CD4-positive, CD25-positive, alpha-beta regulatory T cell (primary cell): ENCODE results near the gene SLCO2B1. TPM values are rescaled to one million over a fixed set of nuclear protein-coding genes. Genes with fewer than 3 reads are reported as not detected.

Source experiments
- ATAC-seq, 2 donors: fragments of 150-1000 bp; cut with Tn5 transposase; one replicate each; pipeline ENCODE4 v1.10.0; 2021; ENCODE audit warnings: low read depth in 2 of 2, moderate number of reproducible peaks in 2 of 2, moderate library complexity in 1 of 2
- DNase-seq, 3 donors: peaks; one replicate each; pipeline versions ENCODE4 v3.0.0 to v3.0.0-alpha.2; 2012 to 2022; ENCODE audit warnings: mixed read lengths in 1 of 3
- H3K27ac ChIP-seq: one replicate; pipeline ENCODE4 v1.7.0; 2013; ENCODE audit warnings: mild to moderate bottlenecking, low read length; ENCODE audit not compliant: insufficient read depth, poor library complexity, severe bottlenecking
- H3K27me3 ChIP-seq: one replicate; pipeline ENCODE4 v1.7.0; 2013; ENCODE audit warnings: low read length; ENCODE audit not compliant: control insufficient read depth, insufficient read depth
- H3K36me3 ChIP-seq: one replicate; pipeline ENCODE4 v1.7.0; 2013; ENCODE audit warnings: mild to moderate bottlenecking, low read length, moderate library complexity; ENCODE audit not compliant: control insufficient read depth, insufficient read depth
- H3K4me1 ChIP-seq: 2 replicates; pipeline ENCODE4 v1.7.0; 2013; ENCODE audit warnings: mild to moderate bottlenecking, low read length; ENCODE audit not compliant: insufficient read depth, control insufficient read depth, poor library complexity, severe bottlenecking
- H3K4me3 ChIP-seq: one replicate; pipeline ENCODE4 v1.7.0; 2013; ENCODE audit warnings: low read depth, mild to moderate bottlenecking, low read length, moderate library complexity
- H3K9me3 ChIP-seq, 2 experiments: 1 replicate in 1 of 2; 2 replicates in 1 of 2; pipeline ENCODE4 v1.7.0; 2013; ENCODE audit warnings: low read length in 2 of 2, mild to moderate bottlenecking in 1 of 2, moderate library complexity in 1 of 2; ENCODE audit not compliant: control insufficient read depth in 2 of 2
- H3K27ac Mint-ChIP-seq, 3 donors: one replicate each; pipeline ENCODE4 v1.8.0; 2020 to 2022; ENCODE audit warnings: mild to moderate bottlenecking in 3 of 3, mixed read lengths in 3 of 3, moderate library complexity in 2 of 3
- H3K27me3 Mint-ChIP-seq: one replicate; pipeline ENCODE4 v1.8.0; 2022; ENCODE audit warnings: mild to moderate bottlenecking, mixed read lengths
- H3K36me3 Mint-ChIP-seq: one replicate; pipeline ENCODE4 v1.8.0; 2020; ENCODE audit warnings: mixed read lengths
- H3K4me1 Mint-ChIP-seq, 4 donors: one replicate each; pipeline ENCODE4 v1.8.0; 2020 to 2022; ENCODE audit warnings: mixed read lengths in 4 of 4, mild to moderate bottlenecking in 1 of 4
- H3K4me3 Mint-ChIP-seq, 4 donors: one replicate each; pipeline ENCODE4 v1.8.0; 2020 to 2022; ENCODE audit warnings: mild to moderate bottlenecking in 4 of 4, mixed read lengths in 4 of 4, moderate library complexity in 3 of 4
- H3K9me3 Mint-ChIP-seq, 7 donors: one replicate each; pipeline ENCODE4 v1.8.0; 2020 to 2022; ENCODE audit warnings: mixed read lengths in 7 of 7, mild to moderate bottlenecking in 3 of 7, moderate library complexity in 2 of 7
- polyA plus RNA-seq, 4 donors: library from polyadenylated mRNA; unstranded; fragments of 300-500 nt; fragmentation: Illumina TruSeq; gene quantifications; one replicate each; pipeline ENCODE4 v1.2.3, GENCODE V29; 2021
- total RNA-seq: library from RNA; stranded (reverse); gene quantifications from one replicate; pipeline ENCODE4 v1.2.3, GENCODE V29; 2022

SLCO2B1 gene
- total and polyA plus RNA-seq, 5 donors from 2014 or later = not detected

GRCh38 chr11:75113030-75113429, 37.9 kb upstream of the SLCO2B1 start:
- no peak for ATAC-seq
- H3K27ac Mint-ChIP-seq = no peak overlapping the region
- H3K27me3 Mint-ChIP-seq = peaks cover 31% of the 10 kb centered on the region

DNA sequence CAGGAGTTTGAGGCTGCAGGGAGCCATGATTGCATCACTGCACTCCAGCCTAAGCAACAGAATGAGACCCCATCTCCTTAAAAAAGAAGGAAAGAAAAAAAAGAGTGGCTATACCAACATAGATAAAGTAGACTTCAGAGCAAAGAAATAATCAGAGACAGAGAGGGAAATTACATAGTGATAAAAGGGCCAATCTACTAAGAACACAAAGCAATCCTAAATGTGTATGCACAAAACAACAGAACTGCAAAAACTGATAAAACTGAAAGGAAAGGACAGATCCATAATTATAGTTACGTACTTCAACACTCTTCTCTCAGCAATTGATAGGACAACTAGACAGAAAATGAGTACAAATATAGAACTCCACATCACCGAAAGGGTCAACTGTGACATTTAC, 36.4 kb upstream of the SLCO2B1 start:
- H3K4me3 ChIP-seq = no peak overlapping the region
- peaks cover 0 to 32% (median 16%) of the 10 kb centered on the region in 7 donors for H3K9me3 Mint-ChIP-seq
- H3K36me3 ChIP-seq = no peaks in the 10 kb centered on the region
- H3K4me3 Mint-ChIP-seq = no peak overlapping the region
- no peak overlapping the region for H3K27ac Mint-ChIP-seq
- no peaks in the 10 kb centered on the region for H3K36me3 Mint-ChIP-seq
- ATAC-seq (no peak), DNase-seq (no peak)
- no peaks in the 10 kb centered on the region for H3K4me1 ChIP-seq
- no peaks in the 10 kb centered on the region for H3K4me1 Mint-ChIP-seq
- H3K27me3 ChIP-seq = peaks cover 6% of the 10 kb centered on the region
- no peak overlapping the region for H3K27ac ChIP-seq
- H3K9me3 ChIP-seq = peaks cover 18 to 20% of the 10 kb centered on the region in 2 experiments
- H3K27me3 Mint-ChIP-seq = peaks cover 29% of the 10 kb centered on the region

More at GRCh38 chr11:75113030-75113429, 37.9 kb upstream of the SLCO2B1 start:
- H3K4me3 ChIP-seq = no peak overlapping the region
- no peaks in the 10 kb centered on the region for H3K4me1 Mint-ChIP-seq
- no peaks in the 10 kb centered on the region for H3K4me1 ChIP-seq
- no peak overlapping the region for H3K4me3 Mint-ChIP-seq
- H3K27me3 ChIP-seq = peaks cover 6% of the 10 kb centered on the region
- H3K27ac ChIP-seq = no peak overlapping the region
- H3K9me3 ChIP-seq = peaks cover 14 to 17% of the 10 kb centered on the region in 2 experiments
- peaks cover 0 to 23% (median 18%) of the 10 kb centered on the region in 7 donors for H3K9me3 Mint-ChIP-seq
- no peaks in the 10 kb centered on the region for H3K36me3 ChIP-seq
- H3K36me3 Mint-ChIP-seq = no peaks in the 10 kb centered on the region
- no peak for DNase-seq

DNA sequence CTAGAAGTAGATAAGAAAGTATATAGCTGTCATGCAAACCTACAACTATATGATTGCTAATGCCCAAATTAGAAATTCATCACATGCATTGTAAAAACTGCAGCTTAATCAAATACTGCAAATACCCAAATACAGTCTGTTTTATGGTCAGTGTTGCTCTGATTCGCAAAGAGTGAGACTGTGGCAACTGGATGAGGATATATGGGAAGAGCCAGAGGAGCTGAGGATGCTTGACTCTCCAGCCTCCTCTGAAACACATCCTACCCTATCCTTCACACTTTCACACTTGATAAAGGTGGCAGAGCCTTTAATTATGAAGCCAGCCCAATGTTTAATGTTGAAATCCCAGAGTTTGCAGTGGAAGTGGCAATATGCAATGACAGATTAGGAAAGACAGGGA, 32.3 kb upstream of the SLCO2B1 start:
- Histone ChIP-seq H3K27ac (no peak overlapping the region), H3K9me3 (peaks cover 8 to 10% of the 10 kb centered on the region in 2 experiments), H3K4me3 (no peak overlapping the region), H3K36me3 (no peaks in the 10 kb centered on the region), H3K27me3 (peaks cover 3% of the 10 kb centered on the region), H3K4me1 (no peaks in the 10 kb centered on the region)
- H3K4me3 Mint-ChIP-seq = no peak overlapping the region
- no peak for DNase-seq
- H3K36me3 Mint-ChIP-seq = no peaks in the 10 kb centered on the region
- H3K9me3 Mint-ChIP-seq = peaks cover 0 to 14% (median 9%) of the 10 kb centered on the region in 7 donors
- ATAC-seq = no peak
- peaks cover 14% of the 10 kb centered on the region for H3K27me3 Mint-ChIP-seq
- no peak overlapping the region for H3K27ac Mint-ChIP-seq
- H3K4me1 Mint-ChIP-seq = no peaks in the 10 kb centered on the region

DNA sequence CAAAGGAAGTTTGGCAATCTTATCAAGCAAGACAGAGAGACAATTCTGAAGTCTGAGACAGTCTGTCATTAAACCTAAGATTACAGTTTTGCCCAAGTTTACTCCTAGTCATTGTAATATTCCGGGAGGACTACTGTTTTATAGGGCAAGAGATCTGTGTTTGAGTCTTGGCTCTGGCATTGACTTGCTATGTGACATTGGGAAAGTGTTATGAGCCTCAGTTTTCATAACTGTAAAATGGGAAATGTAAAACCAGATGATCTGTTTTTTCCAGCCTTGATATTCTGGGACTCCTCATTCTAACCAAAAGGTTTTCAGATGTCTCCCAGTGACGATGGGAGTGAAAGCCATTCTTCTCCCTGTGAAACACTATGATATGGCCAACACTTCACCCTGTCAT, 24.3 kb upstream of the SLCO2B1 start:
- Mint-ChIP-seq H3K9me3 (peaks cover 0 to 4% (median 0%) of the 10 kb centered on the region in 7 donors), H3K4me3 (no peak overlapping the region), H3K27me3 (peaks cover 31% of the 10 kb centered on the region), H3K27ac (no peak overlapping the region), H3K4me1 (no peaks in the 10 kb centered on the region), H3K36me3 (no peaks in the 10 kb centered on the region)
- H3K36me3 ChIP-seq = no peaks in the 10 kb centered on the region
- ATAC-seq (no peak), DNase-seq (no peak)
- peaks cover 3% of the 10 kb centered on the region for H3K27me3 ChIP-seq
- no peak overlapping the region for H3K27ac ChIP-seq
- H3K4me3 ChIP-seq = no peak overlapping the region
- H3K4me1 ChIP-seq = no peaks in the 10 kb centered on the region
- H3K9me3 ChIP-seq = no peaks in the 10 kb centered on the region

GRCh38 chr11:75132080-75132479, 18.8 kb upstream of the SLCO2B1 start:
- no peaks in the 10 kb centered on the region for H3K4me1 ChIP-seq
- H3K4me1 Mint-ChIP-seq = no peaks in the 10 kb centered on the region
- peaks cover 0 to 3% (median 0%) of the 10 kb centered on the region in 7 donors for H3K9me3 Mint-ChIP-seq
- DNase-seq = no peak
- H3K27ac ChIP-seq = no peak overlapping the region
- H3K27me3 ChIP-seq = peaks cover 3% of the 10 kb centered on the region
- H3K4me3 Mint-ChIP-seq = no peak overlapping the region
- no peak overlapping the region for H3K27ac Mint-ChIP-seq
- no peak overlapping the region for H3K4me3 ChIP-seq
- ATAC-seq = no peak
- H3K36me3 ChIP-seq = no peaks in the 10 kb centered on the region
- no peaks in the 10 kb centered on the region for H3K36me3 Mint-ChIP-seq
- peaks cover 23% of the 10 kb centered on the region for H3K27me3 Mint-ChIP-seq
- no peaks in the 10 kb centered on the region for H3K9me3 ChIP-seq

DNA sequence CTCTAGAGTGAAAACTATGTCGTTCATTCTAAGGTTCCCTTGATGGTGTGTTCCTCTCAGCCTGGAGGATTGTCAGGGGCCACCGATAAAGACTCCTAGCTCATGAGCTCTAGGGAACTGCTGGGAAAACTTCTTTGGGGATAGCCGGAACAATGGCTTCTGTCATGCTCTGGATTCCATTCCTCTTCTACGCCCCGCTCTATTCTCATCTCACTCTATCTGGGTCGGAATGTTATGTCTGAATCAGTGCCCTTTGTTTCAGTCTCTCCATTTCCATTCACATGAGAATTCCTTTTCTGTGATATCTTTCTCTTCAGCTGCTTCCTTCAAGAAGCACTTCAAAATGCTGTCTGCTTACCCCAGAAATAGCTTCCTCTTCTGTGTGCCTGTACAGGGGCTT, 16.9 kb upstream of the SLCO2B1 start:
- no peaks in the 10 kb centered on the region for H3K27me3 ChIP-seq
- Mint-ChIP-seq H3K27ac (no peak overlapping the region), H3K4me1 (no peaks in the 10 kb centered on the region), H3K9me3 (peaks cover 0 to 3% (median 0%) of the 10 kb centered on the region in 7 donors), H3K27me3 (peaks cover 13% of the 10 kb centered on the region), H3K4me3 (no peak overlapping the region), H3K36me3 (no peaks in the 10 kb centered on the region)
- no peaks in the 10 kb centered on the region for H3K4me1 ChIP-seq
- no peak overlapping the region for H3K27ac ChIP-seq
- no peaks in the 10 kb centered on the region for H3K36me3 ChIP-seq
- DNase-seq (no peak), ATAC-seq (no peak)
- H3K4me3 ChIP-seq = no peak overlapping the region
- H3K9me3 ChIP-seq = no peaks in the 10 kb centered on the region

DNA sequence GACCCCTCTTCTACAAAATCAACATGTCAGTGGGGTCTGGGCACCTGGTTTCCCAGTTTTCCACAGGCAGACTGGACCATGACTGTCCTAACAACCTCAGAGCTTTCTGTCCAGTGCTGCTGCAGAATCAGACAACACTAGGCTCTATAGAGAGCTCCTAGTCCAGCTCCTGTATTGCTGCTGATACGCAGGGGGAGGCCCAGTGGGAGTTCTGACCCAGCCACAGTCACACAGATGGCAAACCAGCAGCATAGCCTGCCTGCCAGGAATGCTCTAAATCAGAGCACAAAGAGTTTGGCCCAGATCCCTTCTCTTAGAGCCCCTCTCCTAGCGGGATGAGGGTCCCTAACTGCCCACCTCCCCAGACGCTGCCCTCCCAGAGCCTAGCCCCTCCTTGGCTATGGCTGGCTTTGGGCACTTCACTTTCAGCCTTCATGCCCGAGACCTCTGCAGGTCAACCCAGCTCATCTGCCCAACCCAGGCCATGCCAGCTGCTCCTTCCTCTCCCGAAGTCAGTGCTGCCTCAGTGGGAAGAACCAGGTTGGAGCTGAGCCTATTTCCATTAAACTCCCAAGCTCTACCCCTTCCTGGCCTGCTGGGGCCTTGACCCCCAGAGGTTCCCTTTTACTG, 15.8 kb upstream of the SLCO2B1 start:
- ATAC-seq (no peak), DNase-seq (no peak)
- Mint-ChIP-seq H3K4me3 (no peak overlapping the region), H3K27ac (no peak overlapping the region), H3K9me3 (peaks cover 0 to 3% (median 0%) of the 10 kb centered on the region in 7 donors), H3K4me1 (peaks cover 0 to 5% (median 0%) of the 10 kb centered on the region in 4 donors), H3K36me3 (no peaks in the 10 kb centered on the region), H3K27me3 (peaks cover 4% of the 10 kb centered on the region)
- Histone ChIP-seq H3K4me3 (no peak overlapping the region), H3K27ac (no peak overlapping the region), H3K9me3 (no peaks in the 10 kb centered on the region), H3K4me1 (no peaks in the 10 kb centered on the region), H3K27me3 (no peaks in the 10 kb centered on the region), H3K36me3 (no peaks in the 10 kb centered on the region)

- no peak overlapping the region for H3K4me3 ChIP-seq
- DNase-seq (no peak), ATAC-seq (no peak)
- no peak overlapping the region for H3K27ac ChIP-seq
- peaks cover 0 to 3% (median 0%) of the 10 kb centered on the region in 7 donors for H3K9me3 Mint-ChIP-seq
- H3K27me3 Mint-ChIP-seq = peaks cover 8% of the 10 kb centered on the region
- no peak overlapping the region for H3K4me3 Mint-ChIP-seq
- no peaks in the 10 kb centered on the region for H3K27me3 ChIP-seq
- H3K9me3 ChIP-seq = no peaks in the 10 kb centered on the region
- H3K4me1 ChIP-seq = peaks cover 3% of the 10 kb centered on the region
- H3K27ac Mint-ChIP-seq = no peak overlapping the region
- peaks cover 0 to 9% (median 3%) of the 10 kb centered on the region in 4 donors for H3K4me1 Mint-ChIP-seq
- no peaks in the 10 kb centered on the region for H3K36me3 ChIP-seq
- no peaks in the 10 kb centered on the region for H3K36me3 Mint-ChIP-seq
Measured at GRCh38 chr11:75135651-75136050, 15.3 kb upstream of the SLCO2B1 start.
